ENCODE data around the gene PPP1R3F.

PPP1R3F gene

GRCh38 chrX:49271341-49271740 is 1.7 kb downstream of the PPP1R3F start:
- H3K27ac ChIP-seq: no peak overlapping the region
- TF ChIP-seq CTCF (IDR thresholded peaks at IDR 0.05): no peak
- no peak for TF ChIP-seq ZFX (IDR thresholded peaks at IDR 0.05; ENCODE audit: borderline replicate concordance)

- TF ChIP-seq ZFX (IDR thresholded peaks at IDR 0.05; ENCODE audit: borderline replicate concordance) (no peak), CTCF (IDR thresholded peaks at IDR 0.05) (no peak)
- H3K27ac ChIP-seq: no peak overlapping the region
Measured at GRCh38 chrX:49272421-49272820, 2.8 kb downstream of the PPP1R3F start.

GRCh38 chrX:49273181-49273727 is 3.7 kb downstream of the PPP1R3F start:
- no peak overlapping the region for H3K27ac ChIP-seq
- no peak for TF ChIP-seq ZFX (IDR thresholded peaks at IDR 0.05; ENCODE audit: borderline replicate concordance)

GRCh38 chrX:49276207-49276606 is 6.6 kb downstream of the PPP1R3F start:
- no peak overlapping the region for H3K27ac ChIP-seq
- TF ChIP-seq CTCF (IDR thresholded peaks at IDR 0.05) (no peak), ZFX (IDR thresholded peaks at IDR 0.05; ENCODE audit: borderline replicate concordance) (no peak)

GRCh38 chrX:49276671-49277534 is 7.3 kb downstream of the PPP1R3F start:
- no peak for TF ChIP-seq CTCF (IDR thresholded peaks at IDR 0.05)
- TF ChIP-seq ZFX (IDR thresholded peaks at IDR 0.05; ENCODE audit: borderline replicate concordance): no peak
- no peak overlapping the region for H3K27ac ChIP-seq

GRCh38 chrX:49277535-49277830 is 7.9 kb downstream of the PPP1R3F start:
- no peak overlapping the region for H3K27ac ChIP-seq
- TF ChIP-seq CTCF (IDR thresholded peaks at IDR 0.05) (no peak), ZFX (IDR thresholded peaks at IDR 0.05; ENCODE audit: borderline replicate concordance) (no peak)

- H3K27ac ChIP-seq: no peak overlapping the region
- TF ChIP-seq ZFX (IDR thresholded peaks at IDR 0.05; ENCODE audit: borderline replicate concordance): no peak
- TF ChIP-seq CTCF (IDR thresholded peaks at IDR 0.05): no peak
Measured at GRCh38 chrX:49278081-49278480, 8.5 kb downstream of the PPP1R3F start.

Measured in 22Rv1 (cell line).